IMR-90 (cell line): Measurements from ENCODE around the gene TRIO. TPM values are rescaled to one million over a fixed set of nuclear protein-coding genes. Genes with fewer than 3 reads are reported as not detected.

Experiments used
- ATAC-seq: fragments of 200-7000 bp; cut with Tn5 transposase; 2 replicates; pipeline ENCODE4 v1.9.1; 2020; ENCODE audit warnings: low read depth, mild to moderate bottlenecking, moderate library complexity
- BruUV-seq: library from RNA; stranded (reverse); fragments of 400-500 nt; replicated peaks from 2 replicates; lab custom pipeline; 2021; lab: Mats Ljungman, UMichigan
- CTCF ChIA-PET: fragments of 300-600 bp; formaldehyde crosslinking; extraction: SDS; loops from one replicate; lab custom pipeline; 2021; ENCODE audit warnings: antibody characterized with exemption; lab: Yijun Ruan, JAX
- POLR2A ChIA-PET: fragments of 300-600 bp; sonication (Branson Sonifier 250); formaldehyde crosslinking; loops from one replicate; lab custom pipeline; 2022; ENCODE audit warnings: antibody characterized with exemption; ENCODE audit not compliant: unreplicated experiment; lab: Charles Lee
- DNase-seq: peaks from one replicate; pipeline ENCODE4 v3.0.0; 2013
- H2AFZ ChIP-seq: replicated peaks from 2 replicates; pipeline ENCODE3; 2013; ENCODE audit warnings: low read length, mild to moderate bottlenecking; ENCODE audit not compliant: poor library complexity
- H2AK5ac ChIP-seq: 2 replicates; pipeline ENCODE4 v1.6.1; 2013; ENCODE audit warnings: low read depth, low read length, inconsistent platforms
- H2AK9ac ChIP-seq: replicated peaks from 2 replicates; pipeline ENCODE3; 2013; ENCODE audit warnings: mild to moderate bottlenecking, low read depth, low read length, moderate library complexity; ENCODE audit not compliant: poor library complexity
- H2BK120ac ChIP-seq: 2 replicates; pipeline ENCODE4 v1.6.1; 2013; ENCODE audit warnings: low read depth, low read length, inconsistent platforms
- H2BK15ac ChIP-seq: 3 replicates; pipeline ENCODE4 v1.6.1; 2013; ENCODE audit warnings: low read depth, low read length, inconsistent platforms
- H2BK20ac ChIP-seq: 2 replicates; pipeline ENCODE4 v1.6.1; 2013; ENCODE audit warnings: low read depth, mild to moderate bottlenecking, inconsistent platforms, low read length, moderate library complexity
- H2BK5ac ChIP-seq: 2 replicates; pipeline ENCODE4 v1.6.1; 2013; ENCODE audit warnings: mild to moderate bottlenecking, low read depth, low read length, inconsistent platforms; ENCODE audit not compliant: poor library complexity, severe bottlenecking
- H3K14ac ChIP-seq: replicated peaks from 2 replicates; pipeline ENCODE4 v1.6.1; 2013; ENCODE audit warnings: low read depth, low read length, inconsistent platforms
- H3K18ac ChIP-seq: 2 replicates; pipeline ENCODE4 v1.6.1; 2013; ENCODE audit warnings: low read depth, low read length, control low read depth
- H3K23ac ChIP-seq: 2 replicates; pipeline ENCODE4 v1.6.1; 2013; ENCODE audit warnings: low read depth, low read length, inconsistent platforms
- H3K27ac ChIP-seq: 2 replicates; pipeline ENCODE4 v1.5.1; 2013; ENCODE audit warnings: mild to moderate bottlenecking, control low read depth, low read length; ENCODE audit not compliant: insufficient read depth
- H3K27me3 ChIP-seq: 2 replicates; pipeline ENCODE4 v1.6.1; 2013; ENCODE audit warnings: low read length; ENCODE audit not compliant: control insufficient read depth, insufficient read depth
- H3K36me3 ChIP-seq: 2 replicates; pipeline ENCODE4 v1.6.1; 2013; ENCODE audit warnings: low read length, mixed read lengths; ENCODE audit not compliant: control insufficient read depth, insufficient read depth
- H3K4ac ChIP-seq: 2 replicates; pipeline ENCODE4 v1.6.1; 2013; ENCODE audit warnings: low read depth, low read length, inconsistent platforms
- H3K4me1 ChIP-seq: 2 replicates; pipeline ENCODE4 v1.6.1; 2013; ENCODE audit warnings: low read length, mixed read lengths; ENCODE audit not compliant: control insufficient read depth, insufficient read depth
- H3K4me2 ChIP-seq: 2 replicates; pipeline ENCODE4 v1.6.1; 2013; ENCODE audit warnings: low read depth, mild to moderate bottlenecking, control low read depth, low read length, moderate library complexity
- H3K4me3 ChIP-seq: 2 replicates; pipeline ENCODE4 v1.5.1; 2013; ENCODE audit warnings: low read depth, mild to moderate bottlenecking, control low read depth, low read length, moderate library complexity; ENCODE audit not compliant: insufficient read depth
- H3K56ac ChIP-seq: 2 replicates; pipeline ENCODE4 v1.6.1; 2013; ENCODE audit warnings: low read length, inconsistent platforms; ENCODE audit not compliant: insufficient read depth; ENCODE audit errors: extremely low read depth
- H3K79me1 ChIP-seq, 2 experiments: 2 replicates each; pipeline ENCODE4 v1.6.1; 2013; ENCODE audit warnings: low read length in 2 of 2, inconsistent platforms in 1 of 2, low read depth in 1 of 2
- H3K9ac ChIP-seq: 2 replicates; pipeline ENCODE4 v1.6.1; 2013; ENCODE audit warnings: low read depth, low read length, control low read depth
- H3K9me1 ChIP-seq: 2 replicates; pipeline ENCODE4 v1.6.1; 2013; ENCODE audit warnings: low read length, inconsistent platforms; ENCODE audit not compliant: insufficient read depth
- H3K9me3 ChIP-seq: 2 replicates; pipeline ENCODE4 v1.6.1; 2013; ENCODE audit warnings: low read length; ENCODE audit not compliant: control insufficient read depth, insufficient read depth
- H4K20me1 ChIP-seq: 2 replicates; pipeline ENCODE4 v1.6.1; 2013; ENCODE audit warnings: low read length, inconsistent platforms; ENCODE audit not compliant: insufficient read depth
- H4K5ac ChIP-seq: 2 replicates; pipeline ENCODE4 v1.6.1; 2013; ENCODE audit warnings: mild to moderate bottlenecking, low read depth, low read length, control low read depth
- H4K8ac ChIP-seq, 2 experiments: 2 replicates each; pipeline ENCODE4 v1.6.1; 2013; ENCODE audit warnings: low read depth in 2 of 2, low read length in 2 of 2, control low read depth in 1 of 2, inconsistent platforms in 1 of 2
- H4K91ac ChIP-seq: 2 replicates; pipeline ENCODE4 v1.6.1; 2013; ENCODE audit warnings: low read depth, low read length, inconsistent platforms; ENCODE audit not compliant: insufficient read depth
- BHLHE40 ChIP-seq: fragments of 150-350 bp; IDR thresholded peaks from 2 replicates; pipeline ENCODE4 v1.6.1; 2016; ENCODE audit warnings: mild to moderate bottlenecking, low read depth, low read length
- CEBPB ChIP-seq: IDR thresholded peaks from 2 replicates; pipeline ENCODE4 v1.6.1; 2012; ENCODE audit warnings: low read depth, low read length, improper control_type of control experiment
- CHD1 ChIP-seq: IDR thresholded peaks from 2 replicates; pipeline ENCODE4 v1.6.1; 2012; ENCODE audit warnings: low read depth, low read length, improper control_type of control experiment
- ELK1 ChIP-seq: fragments of 150-350 bp; IDR thresholded peaks from 2 replicates; pipeline ENCODE4 v1.6.1; 2016; ENCODE audit warnings: low read depth, mild to moderate bottlenecking, low read length, moderate library complexity, borderline replicate concordance
- MAFK ChIP-seq: IDR thresholded peaks from 2 replicates; pipeline ENCODE4 v1.6.1; 2012; ENCODE audit warnings: low read depth, low read length, improper control_type of control experiment
- MAZ ChIP-seq: IDR thresholded peaks from 2 replicates; pipeline ENCODE4 v1.6.1; 2012; ENCODE audit warnings: low read depth, mild to moderate bottlenecking, low read length, improper control_type of control experiment, moderate library complexity, borderline replicate concordance
- MXI1 ChIP-seq: IDR thresholded peaks from 2 replicates; pipeline ENCODE4 v1.6.1; 2012; ENCODE audit warnings: low read depth, mild to moderate bottlenecking, low read length, moderate library complexity, borderline replicate concordance
- NFE2L2 ChIP-seq: fragments of 150-350 bp; IDR thresholded peaks from 2 replicates; pipeline ENCODE4 v1.6.1; 2016; ENCODE audit warnings: low read depth, mild to moderate bottlenecking, low read length
- POLR2A ChIP-seq: IDR thresholded peaks from 2 replicates; pipeline ENCODE4 v1.6.1; 2012; ENCODE audit warnings: mild to moderate bottlenecking, low read depth, low read length
- RAD21 ChIP-seq: IDR thresholded peaks from 2 replicates; pipeline ENCODE4 v1.6.1; 2012; ENCODE audit warnings: low read length, improper control_type of control experiment
- RCOR1 ChIP-seq: IDR thresholded peaks from 2 replicates; pipeline ENCODE4 v1.6.1; 2012; ENCODE audit warnings: mild to moderate bottlenecking, low read length, improper control_type of control experiment; ENCODE audit not compliant: insufficient replicate concordance
- SMC3 ChIP-seq: fragments of 150-350 bp; IDR thresholded peaks from 2 replicates; pipeline ENCODE4 v1.6.1; 2016; ENCODE audit warnings: low read depth, mild to moderate bottlenecking, antibody characterized with exemption, low read length, moderate library complexity
- USF2 ChIP-seq: fragments of 150-350 bp; IDR thresholded peaks from 2 replicates; pipeline ENCODE4 v1.6.1; 2017; ENCODE audit warnings: mild to moderate bottlenecking, antibody characterized with exemption, low read length, low read depth
- WGBS, 2 experiments: methylation state at CpG; one replicate each; pipeline versions ENCODE4 v1.1.5 to v1.1.7; 2013; ENCODE audit warnings: missing lambda C conversion rate in 2 of 2; ENCODE audit not compliant: insufficient read length in 1 of 2; ENCODE audit errors: extremely low coverage in 2 of 2; 5-methylcytosine and 5-hydroxymethylcytosine counted together
- dilution Hi-C: fragments of 300-500 bp; cut with HindIII; formaldehyde crosslinking; loops from one replicate; pipeline ENCODE4 v1.14.3; 2018; ENCODE audit warnings: low sequenced_read_pairs; ENCODE audit not compliant: unreplicated experiment
- in situ Hi-C: fragments of 300-500 bp; cut with MboI; formaldehyde crosslinking; loops from 3 replicates; pipeline ENCODE4 v1.14.3; 2019; ENCODE audit warnings: low sequenced_read_pairs, inconsistent platforms, mixed read lengths
- intact Hi-C: fragments of 100-400 bp; cut with micrococcal nuclease; formaldehyde crosslinking; loops from 2 replicates; pipeline ENCODE4 v1.10.0; 2022
- polyA plus RNA-seq, 3 experiments: library from polyadenylated mRNA; depleted of rRNA; stranded (reverse); fragments of >200 nt; gene quantifications; 2 replicates each; pipeline ENCODE4 v1.2.3, GENCODE V29; 2012; ENCODE audit warnings: low replicate concordance in 1 of 3
- total RNA-seq: library from RNA; depleted of rRNA; stranded (reverse); fragments of >200 nt; gene quantifications from 2 replicates; pipeline ENCODE4 v1.2.3, GENCODE V29; 2012
- TF ChIP-seq, protein P1 (sequence below): conservative IDR thresholded peaks from 2 replicates; pipeline ENCODE4 v1.5.1; 2012; ENCODE audit warnings: mild to moderate bottlenecking, low read depth, low read length, improper control_type of control experiment

Gene TRIO
- total and polyA plus RNA-seq, 2 of the 4 experiments (the other 2 are of a cell fraction), result 206 to 522 TPM

DNA sequence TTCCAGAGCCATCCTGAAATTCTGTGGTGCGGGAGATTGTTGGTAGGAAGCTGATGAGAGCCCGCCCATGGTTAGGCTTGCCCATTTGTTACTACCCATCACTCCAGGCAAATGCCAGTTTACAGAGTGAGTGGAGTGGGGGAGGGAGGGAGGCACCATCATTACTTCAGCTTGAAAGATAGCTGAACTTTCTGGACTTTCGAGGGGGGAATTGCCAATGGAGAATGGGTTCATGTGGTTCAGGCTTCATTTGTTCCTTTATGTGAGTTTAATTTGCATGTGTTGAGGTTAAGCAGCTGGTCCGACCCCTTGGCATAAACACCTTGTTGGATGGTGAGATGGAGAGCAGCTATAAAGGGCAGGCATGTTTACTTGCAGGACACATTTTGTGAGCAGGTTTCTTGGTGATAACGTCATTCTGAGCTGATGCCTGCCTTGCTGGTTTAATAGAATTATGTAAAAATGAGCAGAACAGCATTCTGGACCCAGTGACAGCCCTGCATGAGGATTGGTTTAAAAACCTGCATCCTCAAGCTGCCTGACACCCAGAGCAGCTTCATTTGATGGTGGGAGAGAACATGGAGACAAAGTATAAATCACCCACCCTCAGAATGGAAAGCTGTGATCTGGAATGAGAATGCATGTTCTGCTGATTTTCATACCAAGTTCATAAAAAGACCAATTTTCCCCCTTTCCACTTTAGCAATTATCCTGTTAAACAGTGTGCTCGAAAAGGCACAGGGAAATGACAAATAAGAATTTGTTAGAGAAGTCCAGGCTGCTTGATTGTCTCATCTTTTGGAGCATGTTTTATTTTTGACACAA, 106.3 kb downstream of the TRIO start:
- dilution Hi-C loops, result no loop called here
- Histone ChIP-seq H3K27me3 (no peaks in the 10 kb centered on the region), H3K9me1 (peaks cover 49% of the 10 kb centered on the region), H3K18ac (no peak overlapping the region), H4K8ac (peak overlapping the region in 1 of 2 experiments; percentile 13; a peak in 1 of 4 replicates), H2BK5ac (peak overlapping the region; percentile 12), H2AK9ac (no peak overlapping the region), H3K36me3 (peaks cover 18% of the 10 kb centered on the region), H3K9ac (no peak overlapping the region), H2BK15ac (no peak overlapping the region), H3K79me1 (peaks cover 0 to 62% of the 10 kb centered on the region in 2 experiments; a peak in 2 of 4 replicates), H3K4ac (peak overlapping the region; percentile 31), H4K20me1 (peaks cover 98% of the 10 kb centered on the region), H4K5ac (no peak overlapping the region; the same call in 1 of the 2 replicates), H3K9me3 (no peaks in the 10 kb centered on the region), H3K27ac (no peak overlapping the region; the same call in 1 of the 2 replicates), H4K91ac (peak overlapping the region; percentile 8), H2BK20ac (no peak overlapping the region), H3K23ac (peak overlapping the region; percentile 19), H3K14ac (peak overlapping the region; percentile 12; the same call in 1 of the 2 replicates), H3K4me2 (no peak overlapping the region), H3K4me1 (peaks cover 54% of the 10 kb centered on the region), H2AFZ (no peak overlapping the region), H3K56ac (no peak overlapping the region), H3K4me3 (no peak overlapping the region), H2BK120ac (no peak overlapping the region; the same call in 1 of the 2 replicates), H2AK5ac (peak overlapping the region; percentile 15; the same call in 1 of the 2 replicates)
- no TSS peak for BruUV-seq
- no peak for ATAC-seq
- in situ Hi-C loops, result no loop called here
- POLR2A ChIA-PET, result no interaction called here
- WGBS, 2 experiments, result 94% methylated on average over 2 of the region's 6 CpGs; no CpG with 5 or more reads in 1 of the 2 experiments
- intact Hi-C loops, result no loop called here
- no peak for DNase-seq
- CTCF ChIA-PET, result no interaction called here
- no peak; the same call in 1 of the 2 replicates for TF ChIP-seq POLR2A
- no peak for TF ChIP-seq RAD21
- TF ChIP-seq MAFK, result no peak
- no peak for TF ChIP-seq MAZ
- TF ChIP-seq MXI1, result no peak
- TF ChIP-seq USF2, result no peak
- TF ChIP-seq, protein P1, sequence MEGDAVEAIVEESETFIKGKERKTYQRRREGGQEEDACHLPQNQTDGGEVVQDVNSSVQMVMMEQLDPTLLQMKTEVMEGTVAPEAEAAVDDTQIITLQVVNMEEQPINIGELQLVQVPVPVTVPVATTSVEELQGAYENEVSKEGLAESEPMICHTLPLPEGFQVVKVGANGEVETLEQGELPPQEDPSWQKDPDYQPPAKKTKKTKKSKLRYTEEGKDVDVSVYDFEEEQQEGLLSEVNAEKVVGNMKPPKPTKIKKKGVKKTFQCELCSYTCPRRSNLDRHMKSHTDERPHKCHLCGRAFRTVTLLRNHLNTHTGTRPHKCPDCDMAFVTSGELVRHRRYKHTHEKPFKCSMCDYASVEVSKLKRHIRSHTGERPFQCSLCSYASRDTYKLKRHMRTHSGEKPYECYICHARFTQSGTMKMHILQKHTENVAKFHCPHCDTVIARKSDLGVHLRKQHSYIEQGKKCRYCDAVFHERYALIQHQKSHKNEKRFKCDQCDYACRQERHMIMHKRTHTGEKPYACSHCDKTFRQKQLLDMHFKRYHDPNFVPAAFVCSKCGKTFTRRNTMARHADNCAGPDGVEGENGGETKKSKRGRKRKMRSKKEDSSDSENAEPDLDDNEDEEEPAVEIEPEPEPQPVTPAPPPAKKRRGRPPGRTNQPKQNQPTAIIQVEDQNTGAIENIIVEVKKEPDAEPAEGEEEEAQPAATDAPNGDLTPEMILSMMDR, result no peak
- TF ChIP-seq CHD1, result no peak
- TF ChIP-seq BHLHE40, result no peak
- no peak for TF ChIP-seq ELK1
- TF ChIP-seq NFE2L2, result no peak
- no peak for TF ChIP-seq SMC3
- no peak for TF ChIP-seq CEBPB
- no peak for TF ChIP-seq RCOR1
